GM23248 (cell line): ENCODE data around the gene MAFG. TPM values are rescaled to one million over a fixed set of nuclear protein-coding genes. Genes with fewer than 3 reads are reported as not detected.
"Not testable (repeated sequence)": the region's sequence is repeated elsewhere in the genome, so short reads cannot be mapped to it uniquely, and the experiment has no call there.

ENCODE experiments used
- DNase-seq: peaks from one replicate; pipeline ENCODE4 v3.0.0-alpha.2; 2015
- H2AFZ ChIP-seq: fragments of 200-600 bp; sonication (generic); 2 replicates; pipeline ENCODE4 v1.6.1; 2016; ENCODE audit warnings: antibody characterized with exemption
- H3F3A ChIP-seq: fragments of 200-600 bp; sonication (generic); 2 replicates; pipeline ENCODE4 v1.6.1; 2016; ENCODE audit warnings: mild to moderate bottlenecking, antibody characterized with exemption, mixed run types; ENCODE audit not compliant: insufficient read depth
- H3K27ac ChIP-seq: fragments of 200-600 bp; sonication (generic); 2 replicates; pipeline ENCODE4 v1.5.1; 2016; ENCODE audit warnings: mild to moderate bottlenecking
- H3K27me3 ChIP-seq: fragments of 200-600 bp; sonication (generic); replicated peaks from 2 replicates; pipeline ENCODE4 v1.6.1; 2016; ENCODE audit warnings: mild to moderate bottlenecking; ENCODE audit not compliant: insufficient read depth
- H3K36me3 ChIP-seq: fragments of 200-600 bp; sonication (generic); 2 replicates; pipeline ENCODE4 v1.6.1; 2016; ENCODE audit warnings: low read depth, mild to moderate bottlenecking
- H3K4me1 ChIP-seq: fragments of 200-600 bp; sonication (generic); 2 replicates; pipeline ENCODE4 v1.6.1; 2016; ENCODE audit warnings: mild to moderate bottlenecking; ENCODE audit not compliant: insufficient read depth
- H3K4me2 ChIP-seq: fragments of 200-600 bp; sonication (generic); one replicate; pipeline ENCODE4 v1.6.1; 2016; ENCODE audit warnings: mild to moderate bottlenecking; ENCODE audit not compliant: unreplicated experiment
- H3K4me3 ChIP-seq: fragments of 200-600 bp; sonication (generic); 2 replicates; pipeline ENCODE4 v1.5.1; 2016; ENCODE audit warnings: mild to moderate bottlenecking
- H3K79me2 ChIP-seq: fragments of 200-600 bp; sonication (generic); 2 replicates; pipeline ENCODE4 v1.6.1; 2016; ENCODE audit warnings: mild to moderate bottlenecking; ENCODE audit not compliant: insufficient read depth
- H3K9ac ChIP-seq: fragments of 200-600 bp; sonication (generic); 2 replicates; pipeline ENCODE4 v1.6.1; 2016; ENCODE audit warnings: mild to moderate bottlenecking
- H3K9me2 ChIP-seq: fragments of 200-600 bp; sonication (generic); 2 replicates; pipeline ENCODE4 v1.6.1; 2016; ENCODE audit warnings: mixed run types, mild to moderate bottlenecking, moderate library complexity; ENCODE audit not compliant: insufficient read depth
- H3K9me3 ChIP-seq: fragments of 200-600 bp; sonication (generic); one replicate; pipeline ENCODE4 v1.6.1; 2017; ENCODE audit warnings: low read depth
- H4K20me1 ChIP-seq: fragments of 200-600 bp; sonication (generic); 2 replicates; pipeline ENCODE4 v1.6.0; 2016; ENCODE audit not compliant: insufficient read depth
- EZH2 ChIP-seq: fragments of 200-600 bp; sonication (generic); IDR thresholded peaks from 2 replicates; pipeline ENCODE4 v1.6.1; 2018; ENCODE audit warnings: antibody characterized with exemption, mild to moderate bottlenecking; ENCODE audit not compliant: insufficient read depth, poor library complexity, severe bottlenecking
- EZH2phosphoT487 ChIP-seq: fragments of 200-600 bp; sonication (generic); IDR thresholded peaks from 2 replicates; pipeline ENCODE4 v1.6.1; 2018; ENCODE audit warnings: antibody characterized with exemption, moderate library complexity, mild to moderate bottlenecking, low read depth; ENCODE audit not compliant: insufficient read depth
- WGBS, 2 experiments: methylation state at CpG; one replicate each; pipeline ENCODE4 v1.1.6; 2015 to 2017; ENCODE audit warnings: low lambda C conversion rate in 2 of 2, low coverage in 1 of 2; ENCODE audit errors: missing lambda C conversion rate in 2 of 2; 5-methylcytosine and 5-hydroxymethylcytosine counted together
- in situ Hi-C: fragments of 300-500 bp; cut with MboI; formaldehyde crosslinking; loops from 2 replicates; pipeline ENCODE4 v1.15.0; 2020
- polyA plus RNA-seq: library from polyadenylated mRNA; unstranded; fragments of >200 nt; fragmentation: Nextera tagmentation; extraction: Ambion mirVana; gene quantifications from 2 replicates; pipeline ENCODE4 v1.2.1, GENCODE V29; 2016
- total RNA-seq: library from RNA; depleted of rRNA; stranded (reverse); fragments of >200 nt; shearing (Covaris generic); gene quantifications from 2 replicates; pipeline ENCODE4 v1.2.3, GENCODE V29; 2014

The MAFG gene
- total and polyA plus RNA-seq, 2 experiments from 2014 or later, result 5.0 to 19.8 TPM

DNA sequence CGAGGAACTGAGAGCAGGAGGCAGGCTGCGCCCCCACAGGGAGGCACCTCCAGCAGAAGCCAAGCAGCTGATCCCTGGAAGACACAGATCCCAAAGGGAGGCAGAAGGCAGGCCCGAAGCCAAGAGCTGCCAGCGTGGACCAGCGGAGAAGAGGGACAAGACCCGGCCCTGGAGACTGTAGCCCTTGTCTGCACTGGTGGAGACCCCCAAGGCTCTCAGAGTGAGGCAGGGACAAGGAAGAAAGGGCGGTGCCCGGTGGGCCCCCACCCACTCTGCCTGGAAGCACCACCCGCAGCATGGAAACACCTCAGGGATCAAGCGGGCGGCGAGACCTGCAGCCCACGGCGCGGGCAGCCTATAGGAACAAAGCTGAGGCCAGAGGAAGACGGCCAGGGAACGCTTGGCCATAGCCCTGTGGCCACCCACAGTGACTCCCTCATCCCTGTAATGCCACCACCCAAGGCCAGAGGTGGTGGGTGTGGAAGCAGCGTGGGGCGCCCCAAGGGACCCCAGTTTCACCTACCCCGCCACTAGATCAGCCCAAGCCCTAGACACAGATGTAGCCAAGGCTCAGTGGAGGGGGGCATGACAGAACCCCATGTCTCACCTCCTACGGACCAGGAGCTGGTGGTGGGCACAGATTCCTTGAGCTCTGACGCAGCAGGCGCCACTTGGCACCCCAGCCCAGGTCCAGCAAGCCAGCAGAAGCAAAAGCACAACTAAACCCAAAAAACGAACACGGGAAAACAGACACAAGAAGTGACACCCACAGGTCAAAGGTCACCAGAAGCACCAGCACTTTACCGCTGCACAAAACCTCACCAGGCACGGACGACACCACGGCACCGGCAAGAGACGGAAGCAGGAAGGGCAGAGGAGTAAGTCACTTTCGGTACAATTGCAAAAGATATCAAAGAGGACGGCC, 6.7 kb downstream of the MAFG start:
- peaks cover 3% of the 10 kb centered on the region; the same call in 1 of the 2 replicates for H3F3A ChIP-seq

DNA sequence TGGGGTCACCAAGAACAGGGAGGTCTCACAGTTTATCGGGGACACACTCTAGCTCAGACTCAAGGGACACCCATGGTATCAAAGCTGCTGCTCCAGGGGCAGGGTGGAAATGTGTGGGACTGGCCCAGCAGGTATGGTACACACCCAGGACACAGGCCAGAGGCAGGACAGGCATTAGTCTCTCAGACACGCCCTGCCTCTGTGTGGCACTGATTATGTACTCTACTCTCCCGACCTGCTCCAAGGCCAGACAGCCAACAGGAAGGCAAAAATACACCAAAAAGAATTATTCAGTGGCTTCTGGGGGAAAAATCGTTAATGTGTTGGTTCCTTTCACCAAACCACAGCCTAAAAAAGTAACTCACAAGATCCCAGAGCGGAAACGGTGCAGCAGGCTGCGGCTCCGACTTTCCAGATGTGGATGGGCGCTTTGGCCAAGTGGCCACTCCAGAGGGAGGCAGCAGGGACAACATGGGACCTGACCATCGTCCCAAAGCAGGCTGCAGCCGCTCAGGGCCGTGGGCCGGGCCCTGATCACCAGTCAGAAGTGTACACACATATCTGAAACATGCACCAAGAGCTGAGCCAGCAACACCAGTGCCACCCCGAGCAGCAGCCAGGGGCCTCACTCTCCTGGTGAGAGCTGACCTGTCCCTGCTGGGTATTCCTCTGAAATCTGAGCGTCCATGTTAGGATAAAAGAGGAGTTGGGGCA, 8.5 kb downstream of the MAFG start:
- Histone ChIP-seq H3K9me2 (no peaks in the 10 kb centered on the region), H3K36me3 (0 out of 2 replicates have a peak, but pooled peaks cover 9% of the 10 kb centered on the region), H2AFZ (no peak overlapping the region), H3K4me1 (peaks cover 14% of the 10 kb centered on the region; the same call in 1 of the 2 replicates), H3F3A (no peaks in the 10 kb centered on the region; the same call in 1 of the 2 replicates), H3K4me2 (no peak overlapping the region), H3K27me3 (no peaks in the 10 kb centered on the region), H3K9ac (no peak overlapping the region), H3K4me3 (no peak overlapping the region), H3K9me3 (no peaks in the 10 kb centered on the region), H3K79me2 (peaks cover 76% of the 10 kb centered on the region), H3K27ac (no peak overlapping the region), H4K20me1 (no peaks in the 10 kb centered on the region)
- TF ChIP-seq EZH2phosphoT487, result no peak
- no peak for TF ChIP-seq EZH2
- in situ Hi-C loops, result no loop called here
- no peak for DNase-seq
- WGBS, 2 experiments, result 78 to 79% methylated on average over 14 to 15 of the region's 15 CpGs

More for the DNA sequence above, 6.7 kb downstream of the MAFG start:
- H3K27ac ChIP-seq, result no peak overlapping the region
- no peaks in the 10 kb centered on the region for H4K20me1 ChIP-seq
- TF ChIP-seq EZH2 (no peak), EZH2phosphoT487 (no peak)
- H3K79me2 ChIP-seq, result peaks cover 92% of the 10 kb centered on the region
- H2AFZ ChIP-seq, result no peak overlapping the region
- H3K4me1 ChIP-seq, result peaks cover 20% of the 10 kb centered on the region; the same call in 1 of the 2 replicates
- no peak overlapping the region for H3K4me2 ChIP-seq
- 0 out of 2 replicates have a peak, but pooled peaks cover 9% of the 10 kb centered on the region for H3K36me3 ChIP-seq
- H3K9me3 ChIP-seq, result no peaks in the 10 kb centered on the region
- 82% methylated on average over 33 of the region's 33 CpGs for WGBS, 2 experiments
- no peak overlapping the region for H3K4me3 ChIP-seq
- H3K9me2 ChIP-seq, result no peaks in the 10 kb centered on the region
- no peak overlapping the region for H3K9ac ChIP-seq
- in situ Hi-C loops, result no loop called here
- DNase-seq, result no peak
- H3K27me3 ChIP-seq, result no peaks in the 10 kb centered on the region

DNA sequence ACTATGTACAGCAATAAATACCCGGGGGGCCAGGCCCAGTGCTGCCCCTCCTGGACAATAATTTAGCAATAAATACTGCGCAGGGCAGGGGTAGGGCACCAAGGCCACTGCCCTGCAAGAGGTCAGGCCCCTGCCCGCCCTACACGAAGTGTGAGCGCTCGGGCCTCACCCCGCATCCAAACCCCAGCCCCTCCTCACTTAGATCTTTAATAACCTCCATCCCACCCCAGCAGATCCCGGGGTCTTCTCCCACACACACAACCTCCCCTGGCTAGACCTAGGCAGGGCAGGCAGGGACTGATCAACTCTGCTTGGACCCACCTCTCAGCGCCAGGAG, 9.2 kb downstream of the MAFG start:
- DNase-seq, H3F3A ChIP-seq, H3K9me2 ChIP-seq, in situ Hi-C loops, H3K27me3 ChIP-seq, H4K20me1 ChIP-seq, H3K4me2 ChIP-seq, H3K27ac ChIP-seq, H3K9me3 ChIP-seq, H2AFZ ChIP-seq, H3K4me1 ChIP-seq, H3K9ac ChIP-seq: not testable (repeated sequence)
- 26 to 31% methylated on average over 7 to 9 of the region's 9 CpGs for WGBS, 2 experiments
- 0 out of 2 replicates have a peak, but pooled peaks cover 13% of the 10 kb centered on the region for H3K36me3 ChIP-seq
- peak overlapping the region; percentile 80; the same call in 1 of the 2 replicates for H3K4me3 ChIP-seq
- H3K79me2 ChIP-seq, result peaks cover 70% of the 10 kb centered on the region

DNA sequence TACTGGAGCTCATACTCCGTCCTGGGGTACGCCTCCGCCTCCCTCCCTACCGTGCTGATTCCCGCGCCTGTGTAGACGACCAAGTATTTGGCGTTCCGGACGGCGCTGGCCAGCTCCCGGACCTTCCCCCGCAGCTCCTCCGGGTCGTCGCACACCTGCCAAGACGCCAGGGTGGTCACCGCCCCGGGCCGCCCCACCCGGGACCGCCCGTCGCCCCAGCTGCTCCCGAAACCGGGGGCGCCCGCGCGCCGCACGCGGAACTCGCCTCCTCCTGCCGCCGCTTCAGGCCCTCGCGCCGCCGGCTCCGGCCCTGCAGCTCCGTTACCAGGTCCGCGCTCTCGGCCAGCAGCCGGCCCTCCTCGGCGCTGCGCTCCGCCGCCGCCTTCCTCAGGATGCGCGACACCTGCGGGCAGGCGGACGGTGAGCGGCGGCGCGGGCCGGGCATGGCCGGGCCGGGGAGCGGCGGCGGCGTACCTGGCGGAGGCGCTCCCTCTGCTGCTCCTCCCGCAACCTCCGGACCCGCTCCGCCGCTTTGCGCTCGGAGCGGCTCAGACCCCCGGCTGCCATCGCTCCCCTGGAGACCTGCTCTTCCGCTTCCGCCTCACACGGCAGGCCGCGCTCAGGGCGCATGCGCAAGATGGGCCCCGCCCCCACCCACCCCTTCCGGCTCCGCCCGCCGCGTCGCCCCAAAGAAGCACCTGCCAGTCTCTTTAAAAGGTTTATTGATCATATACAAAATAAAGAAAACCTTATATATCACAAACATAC, 9.8 kb downstream of the MAFG start, which contains the start of gene SIRT7:
Gene SIRT7 (minus strand): TSS at position 612 of the 768 bp plus-strand sequence. CDS start 45 bp downstream, at position 567.
- H3K27ac ChIP-seq, result peak within 1 kb of the TSS; percentile 52
- H3K79me2 ChIP-seq, result peaks cover 65% of the 10 kb centered on the region
- H3K9me3 ChIP-seq, result no peaks in the 10 kb centered on the region
- TF ChIP-seq EZH2phosphoT487, result no peak
- no peaks in the 10 kb centered on the region; the same call in 1 of the 2 replicates for H3F3A ChIP-seq
- H2AFZ ChIP-seq, result peak within 1 kb of the TSS; percentile 30
- WGBS, 2 experiments, result 1 to 2% methylated on average over 45 to 79 of the region's 94 CpGs
- no peaks in the 10 kb centered on the region for H3K9me2 ChIP-seq
- peaks cover 9% of the 10 kb centered on the region; the same call in 1 of the 2 replicates for H3K4me1 ChIP-seq
- H3K4me3 ChIP-seq, result peak within 1 kb of the TSS; percentile 80
- in situ Hi-C loops, result no loop called here
- no peaks in the 10 kb centered on the region for H4K20me1 ChIP-seq
- no peaks in the 10 kb centered on the region for H3K27me3 ChIP-seq
- DNase-seq, result peak; percentile 80
- H3K4me2 ChIP-seq, result peak within 1 kb of the TSS; percentile 92
- H3K36me3 ChIP-seq, result 0 out of 2 replicates have a peak, but pooled peaks cover 17% of the 10 kb centered on the region
- H3K9ac ChIP-seq, result peak within 1 kb of the TSS; percentile 75
